Tibial artery (tissue), 4 donors: Measurements from ENCODE around the gene CDKN2B.

Experiments used
- DNase-seq, 2 donors: peaks; one replicate each; pipeline ENCODE4 v3.0.0-alpha.2; 2019
- H3K27ac ChIP-seq, 2 donors: fragments of 200-600 bp; sonication (generic) in 1 of 2; 1 replicate in 1 of 2; 2 replicates in 1 of 2; pipeline ENCODE4 v1.5.1; 2018 to 2019; ENCODE audit warnings: mild to moderate bottlenecking in 1 of 2
- H3K27me3 ChIP-seq, 2 donors: fragments of 200-600 bp; sonication (generic) in 1 of 2; one replicate each; pipeline versions ENCODE4 v1.5.1 to v1.6.0; 2016 to 2019
- H3K36me3 ChIP-seq, 3 donors: fragments of 200-600 bp; sonication (generic) in 2 of 3; one replicate each; pipeline ENCODE4 v1.5.1; 2016 to 2019; ENCODE audit warnings: mild to moderate bottlenecking in 2 of 3
- H3K4me1 ChIP-seq, 4 donors: fragments of 200-600 bp; sonication (generic) in 2 of 4; 1 replicate in 3 of 4; 2 replicates in 1 of 4; pipeline ENCODE4 v1.5.1; 2016 to 2019
- H3K4me3 ChIP-seq, 2 donors: fragments of 200-600 bp; sonication (generic) in 1 of 2; 1 replicate in 1 of 2; 2 replicates in 1 of 2; pipeline ENCODE4 v1.5.1; 2018 to 2019; ENCODE audit warnings: mild to moderate bottlenecking in 2 of 2
- H3K9me3 ChIP-seq, 3 donors: fragments of 200-600 bp; sonication (generic) in 1 of 3; one replicate each; pipeline ENCODE4 v1.5.1; 2016 to 2019
- CTCF ChIP-seq, 2 experiments: fragments of 200-600 bp in 1 of 2; fragments of 450-650 bp in 1 of 2; IDR thresholded peaks; one replicate each; pipeline ENCODE4 v1.5.1; 2017 to 2019; ENCODE audit warnings: antibody characterized with exemption in 2 of 2, mild to moderate bottlenecking in 1 of 2, moderate library complexity in 1 of 2
- intact Hi-C: fragments of 100-400 bp; cut with DNase I; formaldehyde crosslinking; loops from one replicate; pipeline ENCODE4 v1.15.0; 2023; ENCODE audit warnings: low total_unique reads

The CDKN2B gene

GRCh38 chr9:22053178-22053577, 44.1 kb upstream of the CDKN2B start:
- Histone ChIP-seq H3K4me1 (no peaks in the 10 kb centered on the region), H3K4me3 (no peak overlapping the region), H3K9me3 (no peaks in the 10 kb centered on the region), H3K36me3 (no peaks in the 10 kb centered on the region), H3K27ac (no peak overlapping the region), H3K27me3 (no peaks in the 10 kb centered on the region)
- intact Hi-C loops, result no loop called here
- DNase-seq, result no peak
- TF ChIP-seq CTCF (IDR thresholded peaks at IDR 0.05), result no peak

GRCh38 chr9:22052376-22052945, 43.4 kb upstream of the CDKN2B start:
- Histone ChIP-seq H3K9me3 (no peaks in the 10 kb centered on the region), H3K27me3 (no peaks in the 10 kb centered on the region), H3K4me1 (no peaks in the 10 kb centered on the region), H3K4me3 (no peak overlapping the region), H3K36me3 (no peaks in the 10 kb centered on the region), H3K27ac (no peak overlapping the region)
- intact Hi-C loops, result no loop called here
- no peak for DNase-seq
- no peak for TF ChIP-seq CTCF (IDR thresholded peaks at IDR 0.05)

- Histone ChIP-seq H3K27ac (no peak overlapping the region), H3K4me1 (no peaks in the 10 kb centered on the region), H3K9me3 (no peaks in the 10 kb centered on the region), H3K4me3 (no peak overlapping the region), H3K27me3 (no peaks in the 10 kb centered on the region), H3K36me3 (no peaks in the 10 kb centered on the region)
- no peak for TF ChIP-seq CTCF (IDR thresholded peaks at IDR 0.05)
- intact Hi-C loops, result no loop called here
- DNase-seq, result no peak
Observed at GRCh38 chr9:22050924-22051323, 41.8 kb upstream of the CDKN2B start.

GRCh38 chr9:22049411-22049810, 40.3 kb upstream of the CDKN2B start:
- TF ChIP-seq CTCF (IDR thresholded peaks at IDR 0.05), result no peak
- intact Hi-C loops, result no loop called here
- Histone ChIP-seq H3K9me3 (no peaks in the 10 kb centered on the region), H3K27ac (no peak overlapping the region), H3K4me1 (no peaks in the 10 kb centered on the region), H3K36me3 (no peaks in the 10 kb centered on the region), H3K4me3 (no peak overlapping the region), H3K27me3 (no peaks in the 10 kb centered on the region)
- DNase-seq, result no peak

GRCh38 chr9:22047596-22047995, 38.5 kb upstream of the CDKN2B start:
- intact Hi-C loops, result no loop called here
- Histone ChIP-seq H3K36me3 (no peaks in the 10 kb centered on the region), H3K27me3 (no peaks in the 10 kb centered on the region), H3K4me1 (no peaks in the 10 kb centered on the region), H3K27ac (no peak overlapping the region), H3K4me3 (no peak overlapping the region), H3K9me3 (no peaks in the 10 kb centered on the region)
- no peak for DNase-seq
- TF ChIP-seq CTCF (IDR thresholded peaks at IDR 0.05), result no peak
